T follicular helper cell (primary cell): Measurements from ENCODE around the gene CBR1.

Experiments
- DNase-seq: peaks from one replicate; pipeline ENCODE4 v3.0.0-alpha.2; 2020; ENCODE audit warnings: low read depth

The CBR1 gene

DNA sequence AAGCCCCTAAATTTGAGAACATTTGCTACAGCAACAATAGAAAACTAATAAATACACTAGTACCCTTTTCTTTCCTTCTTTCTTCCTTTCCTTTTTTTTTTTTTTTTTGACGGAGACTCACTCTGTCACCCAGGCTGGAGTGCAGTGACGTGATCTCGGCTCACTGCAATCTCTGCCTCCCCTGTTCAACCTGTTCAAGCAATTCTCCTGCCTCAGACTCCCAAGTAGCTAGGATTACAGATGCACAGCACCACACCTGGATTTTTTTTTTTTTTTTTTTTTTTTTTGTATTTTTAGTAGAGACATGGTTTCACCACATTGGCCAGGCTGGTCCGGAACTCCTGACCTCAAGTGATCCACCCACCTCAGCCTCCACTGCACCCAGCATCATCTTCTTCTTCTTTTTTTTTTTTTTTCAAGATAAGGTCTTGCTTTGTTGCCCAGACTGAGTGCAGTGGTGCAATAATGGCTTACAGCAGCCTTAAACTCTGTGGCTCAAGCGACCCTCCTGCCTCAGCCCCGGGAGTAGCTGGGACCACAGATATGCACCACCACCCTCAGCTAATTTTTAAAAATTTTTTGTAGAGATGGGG, 45.4 kb downstream of the CBR1 start:
- no peak for DNase-seq

- no peak for DNase-seq
Observed at GRCh38 chr21:36117286-36117741, 47.5 kb downstream of the CBR1 start.

DNA sequence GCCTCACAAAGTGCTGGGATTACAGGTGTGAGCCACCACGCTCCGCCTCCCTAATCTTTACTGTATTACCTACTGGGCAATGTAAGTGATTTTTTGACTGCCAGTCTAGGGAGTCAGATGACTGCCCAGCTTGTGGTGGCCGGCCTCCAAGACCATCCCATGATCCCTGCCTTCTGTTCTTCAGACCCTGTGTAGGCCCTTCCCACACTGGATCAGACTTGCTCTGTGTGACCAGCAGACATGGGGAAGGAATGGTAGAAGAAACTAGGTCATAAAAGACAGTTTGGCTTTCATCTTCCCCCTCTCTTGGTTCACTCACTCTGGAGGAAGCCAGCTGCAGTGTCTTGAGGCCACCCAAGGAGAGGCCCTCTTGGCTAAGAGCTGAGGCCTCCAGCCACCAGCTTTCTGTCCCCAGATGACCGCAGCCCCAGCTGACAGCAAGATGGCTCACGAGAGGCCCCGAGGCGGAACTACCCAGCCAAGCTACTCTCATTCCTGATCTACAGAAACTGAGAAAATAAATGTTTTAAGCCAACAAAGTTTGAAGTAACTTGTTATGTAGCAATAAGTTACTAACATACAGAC, 50.6 kb downstream of the CBR1 start:
- DNase-seq = no peak
